Measurements from ENCODE around the gene GAK. TPM values are rescaled to one million over a fixed set of nuclear protein-coding genes. Genes with fewer than 3 reads are reported as not detected.

The GAK gene
- total and polyA plus RNA-seq, 2 experiments from 2014 or later = 59.8 to 144 TPM

GRCh38 chr4:951186-951585 is 19.1 kb upstream of the GAK start:
- Histone ChIP-seq H3K27ac (no peak overlapping the region), H3K4me3 (no peak overlapping the region), H3K27me3 (no peaks in the 10 kb centered on the region), H3K36me3 (no peaks in the 10 kb centered on the region), H3K4me1 (ENCODE audit: low read depth) (peaks cover 5% of the 10 kb centered on the region), H3K9me3 (ENCODE audit: low read depth) (no peaks in the 10 kb centered on the region)
- TF ChIP-seq CTCF (IDR thresholded peaks at IDR 0.05; ENCODE audit: low read depth, low read length) = no peak
- peak in 1 of 2 donors; percentile 59 for DNase-seq (ENCODE audit: low read depth in 1 of 2, low spot score in 1 of 2)

DNA sequence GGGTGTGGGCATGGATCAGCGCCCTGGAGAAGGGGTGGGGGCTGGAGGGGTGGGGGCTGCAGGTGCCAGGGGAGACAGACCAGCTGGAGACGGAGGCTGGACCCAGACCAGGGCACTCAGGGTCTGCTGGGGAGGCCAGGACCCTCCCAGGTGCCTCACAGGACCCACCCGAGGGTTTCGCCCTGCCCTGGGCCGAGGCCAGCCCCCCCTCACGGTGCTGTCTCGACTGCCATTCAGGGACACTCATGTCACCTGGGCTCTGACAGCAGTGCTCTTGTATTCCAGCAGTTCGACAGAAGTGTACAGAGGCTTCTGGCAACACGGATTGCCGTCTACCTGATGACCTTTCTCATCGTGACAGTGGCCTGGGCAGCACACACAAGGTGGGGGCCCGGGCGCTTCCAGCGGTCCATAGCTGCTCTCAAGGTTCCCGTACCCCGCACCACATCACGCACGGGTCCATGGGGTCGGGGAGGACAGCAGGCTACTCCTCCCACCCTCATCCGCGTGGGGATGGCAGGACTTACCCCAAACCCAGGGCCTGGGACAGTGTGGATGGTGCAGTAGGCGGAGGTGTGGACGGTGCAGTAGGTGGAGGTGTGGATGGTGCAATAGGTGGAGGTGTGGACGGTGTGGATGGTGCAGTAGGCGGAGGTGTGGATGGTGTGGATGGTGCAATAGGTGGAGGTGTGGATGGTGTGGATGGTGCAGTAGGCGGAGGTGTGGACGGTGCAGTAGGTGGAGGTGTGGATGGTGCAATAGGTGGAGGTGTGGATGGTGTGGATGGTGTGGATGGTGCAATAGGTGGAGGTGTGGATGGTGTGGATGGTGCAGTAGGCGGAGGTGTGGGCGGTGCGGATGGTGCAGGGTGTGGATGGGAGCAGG is 18.3 kb upstream of the GAK start:
- no peaks in the 10 kb centered on the region for H3K9me3 ChIP-seq (ENCODE audit: low read depth)
- no peaks in the 10 kb centered on the region for H3K36me3 ChIP-seq
- H3K27me3 ChIP-seq = no peaks in the 10 kb centered on the region
- no peak overlapping the region for H3K4me3 ChIP-seq
- DNase-seq (ENCODE audit: low read depth in 1 of 2, low spot score in 1 of 2) = no peak
- peaks cover 5% of the 10 kb centered on the region for H3K4me1 ChIP-seq (ENCODE audit: low read depth)
- no peak overlapping the region for H3K27ac ChIP-seq
- TF ChIP-seq CTCF (IDR thresholded peaks at IDR 0.05; ENCODE audit: low read depth, low read length) = no peak

GRCh38 chr4:949656-950055 is 17.5 kb upstream of the GAK start:
- no peak for TF ChIP-seq CTCF (IDR thresholded peaks at IDR 0.05; ENCODE audit: low read depth, low read length)
- no peak overlapping the region for H3K4me3 ChIP-seq
- no peaks in the 10 kb centered on the region for H3K9me3 ChIP-seq (ENCODE audit: low read depth)
- no peak overlapping the region for H3K27ac ChIP-seq
- DNase-seq (ENCODE audit: low read depth in 1 of 2, low spot score in 1 of 2) = no peak
- peaks cover 7% of the 10 kb centered on the region for H3K4me1 ChIP-seq (ENCODE audit: low read depth)
- no peaks in the 10 kb centered on the region for H3K27me3 ChIP-seq
- no peaks in the 10 kb centered on the region for H3K36me3 ChIP-seq

DNA sequence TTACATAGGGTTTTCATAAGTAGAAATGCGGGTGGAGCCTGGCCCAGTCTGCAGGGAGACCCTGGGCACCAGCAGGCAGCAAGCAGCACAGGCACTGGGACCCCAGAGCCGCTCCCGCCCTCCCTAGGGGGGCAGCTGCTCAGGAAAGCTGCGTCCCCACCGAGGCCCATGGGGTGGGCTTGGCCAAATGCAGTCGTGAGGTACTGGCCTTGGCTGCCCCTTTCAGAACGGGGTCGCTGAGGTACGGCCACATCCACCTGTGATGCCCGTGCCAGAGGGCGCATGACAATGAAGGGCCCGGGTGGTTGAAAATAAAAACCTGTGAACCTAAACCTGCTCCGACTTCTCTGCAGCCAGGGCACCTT is 16.8 kb upstream of the GAK start:
- Histone ChIP-seq H3K4me3 (no peak overlapping the region), H3K9me3 (ENCODE audit: low read depth) (no peaks in the 10 kb centered on the region), H3K27me3 (no peaks in the 10 kb centered on the region), H3K27ac (no peak overlapping the region), H3K36me3 (no peaks in the 10 kb centered on the region), H3K4me1 (ENCODE audit: low read depth) (peaks cover 7% of the 10 kb centered on the region)
- no peak for TF ChIP-seq CTCF (IDR thresholded peaks at IDR 0.05; ENCODE audit: low read depth, low read length)
- no peak for DNase-seq (ENCODE audit: low read depth in 1 of 2, low spot score in 1 of 2)

DNA sequence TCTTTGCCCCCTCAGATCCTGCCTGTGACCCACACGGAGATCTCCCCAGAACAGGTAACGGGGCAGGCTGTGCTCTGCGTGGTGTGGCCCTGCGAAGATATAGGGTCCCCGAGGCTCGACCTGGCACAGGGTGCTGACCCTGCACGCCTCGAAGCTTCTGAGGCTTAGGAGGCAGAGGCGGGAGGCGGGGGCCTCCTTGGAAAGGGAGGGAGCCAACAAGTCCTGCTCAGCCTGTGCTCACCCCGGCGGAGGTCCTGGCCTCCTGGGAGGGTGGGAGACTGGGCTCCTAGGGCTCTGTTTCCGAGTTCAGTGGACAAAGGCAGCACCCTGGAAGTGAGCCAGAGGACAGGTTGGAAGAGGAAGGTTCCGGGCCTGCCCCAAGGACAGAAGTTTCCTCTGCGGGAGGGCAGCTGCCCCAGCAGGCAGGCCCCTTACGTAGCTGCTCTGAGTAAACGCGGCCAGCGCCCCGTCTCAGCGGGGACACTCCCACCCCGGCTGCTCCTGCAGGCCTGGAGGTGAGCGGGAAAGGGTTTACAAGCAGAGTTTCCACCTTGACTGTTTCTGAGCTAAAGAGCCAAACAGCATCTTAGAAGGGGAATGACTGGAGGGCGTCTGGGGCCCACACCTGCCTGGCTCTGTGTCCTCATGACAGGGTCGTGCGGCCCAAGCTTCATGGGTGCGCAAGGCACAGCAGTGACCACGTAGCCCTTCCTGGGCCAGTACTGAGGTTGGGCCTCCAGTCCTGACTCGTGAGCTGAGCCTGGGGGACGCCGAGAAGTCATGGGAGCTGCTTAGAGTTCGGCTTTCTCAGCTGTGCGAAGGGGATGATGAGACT is 16.2 kb upstream of the GAK start:
- no peaks in the 10 kb centered on the region for H3K9me3 ChIP-seq (ENCODE audit: low read depth)
- no peak for TF ChIP-seq CTCF (IDR thresholded peaks at IDR 0.05; ENCODE audit: low read depth, low read length)
- H3K36me3 ChIP-seq = no peaks in the 10 kb centered on the region
- no peak overlapping the region for H3K4me3 ChIP-seq
- DNase-seq (ENCODE audit: low read depth in 1 of 2, low spot score in 1 of 2) = no peak
- no peaks in the 10 kb centered on the region for H3K27me3 ChIP-seq
- no peak overlapping the region for H3K27ac ChIP-seq
- H3K4me1 ChIP-seq (ENCODE audit: low read depth) = peaks cover 7% of the 10 kb centered on the region

All from cardiac muscle cell (in vitro differentiated cells and primary cell).